H9 (cell line): ENCODE results near the gene FHOD3. TPM values are rescaled to one million over a fixed set of nuclear protein-coding genes. Genes with fewer than 3 reads are reported as not detected.

Source experiments
- DNase-seq: peaks from one replicate; pipeline ENCODE4 v3.0.0-alpha.2; 2017
- H2AFZ ChIP-seq: one replicate; pipeline ENCODE4 v1.6.1; 2013; ENCODE audit warnings: mild to moderate bottlenecking, low read length, control low read depth, moderate library complexity
- H2AK5ac ChIP-seq: 2 replicates; pipeline ENCODE4 v1.6.1; 2013; ENCODE audit warnings: low read length, control low read depth, mixed read lengths; ENCODE audit not compliant: insufficient read length
- H2BK120ac ChIP-seq: one replicate; pipeline ENCODE4 v1.6.1; 2013; ENCODE audit warnings: low read depth, mild to moderate bottlenecking, low read length, control low read depth, inconsistent platforms; ENCODE audit not compliant: poor library complexity, severe bottlenecking
- H2BK12ac ChIP-seq: 2 replicates; pipeline ENCODE4 v1.6.1; 2013; ENCODE audit warnings: low read length, control low read depth, mixed read lengths, low read depth; ENCODE audit not compliant: insufficient read length
- H2BK15ac ChIP-seq: 2 replicates; pipeline ENCODE4 v1.6.1; 2013; ENCODE audit warnings: low read depth, low read length, control low read depth
- H2BK20ac ChIP-seq: one replicate; pipeline ENCODE4 v1.6.1; 2013; ENCODE audit warnings: low read depth, mild to moderate bottlenecking, low read length, control low read depth, inconsistent platforms; ENCODE audit not compliant: poor library complexity, severe bottlenecking
- H2BK5ac ChIP-seq: 2 replicates; pipeline ENCODE4 v1.6.1; 2013; ENCODE audit warnings: low read length, control low read depth, mixed read lengths; ENCODE audit not compliant: insufficient read length
- H3K14ac ChIP-seq: 2 replicates; pipeline ENCODE4 v1.6.1; 2013; ENCODE audit warnings: low read length, control low read depth; ENCODE audit not compliant: insufficient read depth
- H3K18ac ChIP-seq: 2 replicates; pipeline ENCODE4 v1.6.1; 2013; ENCODE audit warnings: low read depth, mild to moderate bottlenecking, mixed read lengths, low read length, control low read depth; ENCODE audit not compliant: insufficient read length
- H3K23ac ChIP-seq: 2 replicates; pipeline ENCODE4 v1.6.1; 2013; ENCODE audit warnings: low read length, control low read depth, mixed read lengths, low read depth; ENCODE audit not compliant: insufficient read length
- H3K23me2 ChIP-seq: 2 replicates; pipeline ENCODE4 v1.6.1; 2013; ENCODE audit warnings: low read depth, mild to moderate bottlenecking, mixed read lengths, low read length, control low read depth; ENCODE audit not compliant: insufficient read length, poor library complexity, severe bottlenecking
- H3K27ac ChIP-seq: 2 replicates; pipeline ENCODE4 v1.5.1; 2013; ENCODE audit warnings: low read length, control low read depth, mixed read lengths, low read depth; ENCODE audit not compliant: insufficient read length
- H3K27me3 ChIP-seq: 2 replicates; pipeline ENCODE4 v1.6.1; 2013; ENCODE audit warnings: low read length, control low read depth, inconsistent platforms; ENCODE audit not compliant: insufficient read depth
- H3K4ac ChIP-seq: 2 replicates; pipeline ENCODE4 v1.6.1; 2013; ENCODE audit warnings: low read depth, mild to moderate bottlenecking, control low read depth, inconsistent platforms, low read length, moderate library complexity
- H3K4me1 ChIP-seq: 2 replicates; pipeline ENCODE4 v1.6.1; 2013; ENCODE audit warnings: low read length, control low read depth, inconsistent platforms; ENCODE audit not compliant: insufficient read depth
- H3K4me2 ChIP-seq: 2 replicates; pipeline ENCODE4 v1.6.1; 2013; ENCODE audit warnings: low read length, control low read depth, mixed read lengths; ENCODE audit not compliant: insufficient read length, insufficient read depth
- H3K56ac ChIP-seq: 2 replicates; pipeline ENCODE4 v1.6.1; 2013; ENCODE audit warnings: low read depth, mild to moderate bottlenecking, mixed read lengths, low read length, control low read depth; ENCODE audit not compliant: insufficient read length
- H3K79me1 ChIP-seq: 2 replicates; pipeline ENCODE4 v1.6.1; 2013; ENCODE audit warnings: low read depth, mild to moderate bottlenecking, moderate library complexity, low read length, control low read depth, inconsistent platforms; ENCODE audit not compliant: insufficient read depth, poor library complexity, severe bottlenecking
- H3K79me2 ChIP-seq: 2 replicates; pipeline ENCODE4 v1.6.1; 2013; ENCODE audit warnings: low read length, control low read depth, inconsistent platforms; ENCODE audit not compliant: insufficient read depth
- H3K9ac ChIP-seq: 2 replicates; pipeline ENCODE4 v1.6.1; 2013; ENCODE audit warnings: low read length, control low read depth, mixed read lengths; ENCODE audit not compliant: insufficient read length; ENCODE audit errors: extremely low read depth
- H3K9me3 ChIP-seq: one replicate; pipeline ENCODE4 v1.6.1; 2013; ENCODE audit warnings: low read depth, low read length, inconsistent platforms; ENCODE audit not compliant: control insufficient read depth
- H3T11ph ChIP-seq: one replicate; pipeline ENCODE4 v1.6.1; 2013; ENCODE audit warnings: mild to moderate bottlenecking, low read length, control low read depth, inconsistent platforms
- H4K20me1 ChIP-seq: one replicate; pipeline ENCODE4 v1.6.1; 2013; ENCODE audit not compliant: control insufficient read depth, insufficient read length, insufficient read depth
- H4K5ac ChIP-seq: 2 replicates; pipeline ENCODE4 v1.6.1; 2013; ENCODE audit warnings: low read depth, mild to moderate bottlenecking, mixed read lengths, low read length, control low read depth; ENCODE audit not compliant: insufficient read length
- H4K8ac ChIP-seq: replicated peaks from 2 replicates; pipeline ENCODE4 v1.6.1; 2013; ENCODE audit warnings: low read length, control low read depth, mixed read lengths, low read depth; ENCODE audit not compliant: insufficient read length
- H4K91ac ChIP-seq: 2 replicates; pipeline ENCODE4 v1.6.1; 2013; ENCODE audit warnings: low read depth, mild to moderate bottlenecking, moderate library complexity, mixed read lengths, low read length, control low read depth; ENCODE audit not compliant: insufficient read length
- H3K27ac Mint-ChIP-seq, 3 experiments: 2 replicates in 2 of 3; 3 replicates in 1 of 3; pipeline ENCODE4 v1.8.0; 2020 to 2021; ENCODE audit warnings: mixed read lengths in 3 of 3, mild to moderate bottlenecking in 1 of 3, moderate library complexity in 1 of 3
- H3K27me3 Mint-ChIP-seq: 2 replicates; pipeline ENCODE4 v1.8.0; 2021; ENCODE audit warnings: low read depth, mild to moderate bottlenecking, moderate library complexity, mixed read lengths
- H3K36me3 Mint-ChIP-seq, 3 experiments: 2 replicates in 2 of 3; 3 replicates in 1 of 3; pipeline ENCODE4 v1.8.0; 2020 to 2021; ENCODE audit warnings: low read depth in 3 of 3, mixed read lengths in 3 of 3; ENCODE audit not compliant: insufficient read depth in 1 of 3
- H3K4me1 Mint-ChIP-seq, 2 experiments: 2 replicates each; pipeline ENCODE4 v1.8.0; 2020; ENCODE audit warnings: mixed read lengths in 2 of 2
- H3K4me3 Mint-ChIP-seq, 2 experiments: 2 replicates in 1 of 2; 3 replicates in 1 of 2; pipeline ENCODE4 v1.8.0; 2020 to 2021; ENCODE audit warnings: mild to moderate bottlenecking in 2 of 2, mixed read lengths in 2 of 2, moderate library complexity in 1 of 2
- H3K9me3 Mint-ChIP-seq, 2 experiments: 2 replicates in 1 of 2; 3 replicates in 1 of 2; pipeline ENCODE4 v1.8.0; 2020; ENCODE audit warnings: mild to moderate bottlenecking in 2 of 2, mixed read lengths in 2 of 2, moderate library complexity in 1 of 2
- CTCF ChIP-seq: fragments of 200-600 bp; sonication (generic); conservative IDR thresholded peaks from 3 replicates; pipeline ENCODE4 v1.8.0; 2021; ENCODE audit warnings: antibody characterized with exemption, mild to moderate bottlenecking
- whole genome bisulfite sequencing: extraction: QIAGEN DNeasy Blood & Tissue Kit; methylation state at CpG from one replicate; pipeline ENCODE4 v1.1.7; 2013; ENCODE audit warnings: missing lambda C conversion rate, low lambda C conversion rate, mixed read lengths; ENCODE audit not compliant: insufficient read length; ENCODE audit errors: extremely low coverage; 5-methylcytosine and 5-hydroxymethylcytosine counted together
- total RNA-seq: library from RNA; stranded (reverse); gene quantifications from 2 replicates; pipeline ENCODE4 v1.2.1, GENCODE V29; 2021

FHOD3 gene
- total RNA-seq, 1 experiment from 2014 or later: 8.0 TPM

GRCh38 chr18:36634573-36635216, 337.2 kb downstream of the FHOD3 start:
- H3K79me2 ChIP-seq: no peaks in the 10 kb centered on the region
- H2BK5ac ChIP-seq: no peak overlapping the region
- H4K8ac ChIP-seq: no peak overlapping the region
- peaks cover 0 to 3% (median 0%) of the 10 kb centered on the region in 3 experiments; a peak in 1 of 7 replicates for H3K36me3 Mint-ChIP-seq
- no peak overlapping the region for H3T11ph ChIP-seq
- H3K4me1 ChIP-seq: peaks cover 10% of the 10 kb centered on the region
- no peak overlapping the region for H3K27ac ChIP-seq
- no peak overlapping the region for H3K18ac ChIP-seq
- no peaks in the 10 kb centered on the region for H3K9me3 ChIP-seq
- no peaks in the 10 kb centered on the region for H3K79me1 ChIP-seq
- no peak overlapping the region for H2BK15ac ChIP-seq
- no peak overlapping the region for H4K5ac ChIP-seq
- H3K27me3 ChIP-seq: no peaks in the 10 kb centered on the region
- WGBS: no CpG with 5 or more reads among the region's 7 CpGs
- H2AK5ac ChIP-seq: no peak overlapping the region
- no peaks in the 10 kb centered on the region for H3K27me3 Mint-ChIP-seq
- no peak overlapping the region for H2BK120ac ChIP-seq
- no peak overlapping the region for H3K9ac ChIP-seq
- no peak overlapping the region for H3K56ac ChIP-seq
- 0 out of 7 replicates have a peak overlapping the region, but pooled peaks of 1 of the 3 experiments have one; percentile 6 for H3K27ac Mint-ChIP-seq
- TF ChIP-seq CTCF: no peak
- no peak overlapping the region for H3K4me2 ChIP-seq
- no peaks in the 10 kb centered on the region for H3K23me2 ChIP-seq
- no peaks in the 10 kb centered on the region for H3K9me3 Mint-ChIP-seq
- H3K23ac ChIP-seq: no peak overlapping the region
- no peak overlapping the region for H2BK20ac ChIP-seq
- no peaks in the 10 kb centered on the region for H4K20me1 ChIP-seq
- no peak for DNase-seq
- H3K4me1 Mint-ChIP-seq: peaks cover 19 to 22% of the 10 kb centered on the region in 2 experiments
- no peak overlapping the region for H2BK12ac ChIP-seq
- H4K91ac ChIP-seq: no peak overlapping the region
- H3K4me3 Mint-ChIP-seq: no peak overlapping the region
- H2AFZ ChIP-seq: no peak overlapping the region
- H3K4ac ChIP-seq: no peak overlapping the region
- H3K14ac ChIP-seq: no peak overlapping the region
